Central memory CD8-positive, alpha-beta T cell (primary cell): ENCODE measurements around the gene AATF.
A peak's percentile ranks its signal among the peaks of the same experiment; 100 is the strongest.

Source experiments
- ATAC-seq: fragments of 150-1000 bp; cut with Tn5 transposase; replicated peaks from 2 replicates; pipeline ENCODE4 v1.10.0; 2022; ENCODE audit warnings: mild to moderate bottlenecking, moderate FRiP score, moderate number of reproducible peaks; ENCODE audit not compliant: poor library complexity, severe bottlenecking; ENCODE audit errors: extremely low read depth
- DNase-seq, 2 donors: peaks; one replicate each; pipeline ENCODE4 v3.0.0; 2021; ENCODE audit warnings: low spot score in 2 of 2
- H3K27ac Mint-ChIP-seq: one replicate; pipeline ENCODE4 v1.8.0; 2022; ENCODE audit warnings: low read depth, mild to moderate bottlenecking, moderate library complexity, mixed read lengths
- H3K27me3 Mint-ChIP-seq: one replicate; pipeline ENCODE4 v1.8.0; 2022; ENCODE audit warnings: mixed read lengths
- H3K36me3 Mint-ChIP-seq: one replicate; pipeline ENCODE4 v1.8.0; 2022; ENCODE audit warnings: mild to moderate bottlenecking, moderate library complexity, mixed read lengths; ENCODE audit not compliant: insufficient read depth
- H3K4me1 Mint-ChIP-seq: one replicate; pipeline ENCODE4 v1.8.0; 2022; ENCODE audit warnings: mixed read lengths
- H3K4me3 Mint-ChIP-seq: one replicate; pipeline ENCODE4 v1.8.0; 2022; ENCODE audit warnings: mild to moderate bottlenecking, moderate library complexity, mixed read lengths
- H3K9me3 Mint-ChIP-seq: one replicate; pipeline ENCODE4 v1.8.0; 2022; ENCODE audit warnings: mixed read lengths

AATF gene

GRCh38 chr17:37025847-37026530 lies 77.2 kb downstream of the AATF start:
- DNase-seq = no peak
- no peak overlapping the region for H3K27ac Mint-ChIP-seq

GRCh38 chr17:37026531-37026869 lies 77.7 kb downstream of the AATF start:
- Mint-ChIP-seq H3K27ac (no peak overlapping the region), H3K4me1 (peaks cover 23% of the 10 kb centered on the region), H3K27me3 (no peaks in the 10 kb centered on the region), H3K4me3 (no peak overlapping the region), H3K9me3 (no peaks in the 10 kb centered on the region), H3K36me3 (peaks cover 13% of the 10 kb centered on the region)
- DNase-seq (no peak), ATAC-seq (no peak)

More at GRCh38 chr17:37025847-37026530, 77.2 kb downstream of the AATF start:
- peaks cover 23% of the 10 kb centered on the region for H3K4me1 Mint-ChIP-seq
- H3K4me3 Mint-ChIP-seq = no peak overlapping the region
- H3K9me3 Mint-ChIP-seq = no peaks in the 10 kb centered on the region
- ATAC-seq = peak; percentile 64
- no peaks in the 10 kb centered on the region for H3K27me3 Mint-ChIP-seq
- peaks cover 12% of the 10 kb centered on the region for H3K36me3 Mint-ChIP-seq

- no peak for DNase-seq
- no peak overlapping the region for H3K27ac Mint-ChIP-seq
- H3K27me3 Mint-ChIP-seq = no peaks in the 10 kb centered on the region
- peaks cover 12% of the 10 kb centered on the region for H3K36me3 Mint-ChIP-seq
- ATAC-seq = no peak
- H3K9me3 Mint-ChIP-seq = no peaks in the 10 kb centered on the region
- H3K4me1 Mint-ChIP-seq = peaks cover 23% of the 10 kb centered on the region
- H3K4me3 Mint-ChIP-seq = no peak overlapping the region
These were observed 79.3 kb downstream of the AATF start for GRCh38 chr17:37028040-37028439.

- Mint-ChIP-seq H3K9me3 (no peaks in the 10 kb centered on the region), H3K27ac (no peak overlapping the region), H3K4me3 (no peak overlapping the region), H3K4me1 (peaks cover 6% of the 10 kb centered on the region), H3K36me3 (peaks cover 24% of the 10 kb centered on the region), H3K27me3 (no peaks in the 10 kb centered on the region)
- ATAC-seq (no peak), DNase-seq (no peak)
These were observed 82.8 kb downstream of the AATF start for GRCh38 chr17:37031493-37032083.

GRCh38 chr17:37037590-37038155 lies 88.9 kb downstream of the AATF start:
- H3K27ac Mint-ChIP-seq = no peak overlapping the region
- H3K36me3 Mint-ChIP-seq = peaks cover 23% of the 10 kb centered on the region
- no peak for DNase-seq
- ATAC-seq = no peak
- H3K4me3 Mint-ChIP-seq = no peak overlapping the region
- no peaks in the 10 kb centered on the region for H3K27me3 Mint-ChIP-seq
- peaks cover 22% of the 10 kb centered on the region for H3K4me1 Mint-ChIP-seq
- no peaks in the 10 kb centered on the region for H3K9me3 Mint-ChIP-seq

DNA sequence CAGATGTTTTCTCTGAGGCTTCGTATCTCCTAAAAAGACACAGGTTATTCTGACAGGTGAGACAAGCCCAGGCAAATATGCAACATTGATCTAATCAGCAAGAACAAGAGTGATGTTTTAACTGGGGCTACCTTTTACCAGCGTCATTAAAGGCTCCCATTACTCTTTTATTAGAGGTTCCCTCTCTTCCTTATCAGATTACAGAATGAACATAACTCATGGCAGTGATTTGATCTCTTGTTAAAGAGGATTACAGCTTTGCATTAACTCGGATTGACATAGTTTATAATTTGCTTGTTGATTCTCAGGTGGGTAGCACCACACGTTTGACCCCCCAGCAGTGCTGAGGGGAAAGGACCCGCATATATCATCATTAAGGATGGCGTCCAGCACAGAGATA lies 90.5 kb downstream of the AATF start:
- H3K4me1 Mint-ChIP-seq = peaks cover 28% of the 10 kb centered on the region
- H3K36me3 Mint-ChIP-seq = peaks cover 20% of the 10 kb centered on the region
- no peak overlapping the region for H3K4me3 Mint-ChIP-seq
- no peak for ATAC-seq
- no peaks in the 10 kb centered on the region for H3K27me3 Mint-ChIP-seq
- no peak overlapping the region for H3K27ac Mint-ChIP-seq
- no peaks in the 10 kb centered on the region for H3K9me3 Mint-ChIP-seq
- DNase-seq = no peak

- no peak overlapping the region for H3K27ac Mint-ChIP-seq
- ATAC-seq (no peak), DNase-seq (no peak)
- H3K4me1 Mint-ChIP-seq = peaks cover 22% of the 10 kb centered on the region
- H3K4me3 Mint-ChIP-seq = no peak overlapping the region
- H3K27me3 Mint-ChIP-seq = no peaks in the 10 kb centered on the region
- H3K36me3 Mint-ChIP-seq = peaks cover 12% of the 10 kb centered on the region
- H3K9me3 Mint-ChIP-seq = no peaks in the 10 kb centered on the region
These were observed 93.2 kb downstream of the AATF start for GRCh38 chr17:37041932-37042331.

- Mint-ChIP-seq H3K27ac (peak overlapping the region; percentile 6), H3K36me3 (peaks cover 16% of the 10 kb centered on the region), H3K4me3 (no peak overlapping the region), H3K27me3 (no peaks in the 10 kb centered on the region), H3K4me1 (peaks cover 22% of the 10 kb centered on the region), H3K9me3 (no peaks in the 10 kb centered on the region)
- no peak for DNase-seq
- no peak for ATAC-seq
These were observed 94.4 kb downstream of the AATF start for GRCh38 chr17:37043201-37043600.

DNA sequence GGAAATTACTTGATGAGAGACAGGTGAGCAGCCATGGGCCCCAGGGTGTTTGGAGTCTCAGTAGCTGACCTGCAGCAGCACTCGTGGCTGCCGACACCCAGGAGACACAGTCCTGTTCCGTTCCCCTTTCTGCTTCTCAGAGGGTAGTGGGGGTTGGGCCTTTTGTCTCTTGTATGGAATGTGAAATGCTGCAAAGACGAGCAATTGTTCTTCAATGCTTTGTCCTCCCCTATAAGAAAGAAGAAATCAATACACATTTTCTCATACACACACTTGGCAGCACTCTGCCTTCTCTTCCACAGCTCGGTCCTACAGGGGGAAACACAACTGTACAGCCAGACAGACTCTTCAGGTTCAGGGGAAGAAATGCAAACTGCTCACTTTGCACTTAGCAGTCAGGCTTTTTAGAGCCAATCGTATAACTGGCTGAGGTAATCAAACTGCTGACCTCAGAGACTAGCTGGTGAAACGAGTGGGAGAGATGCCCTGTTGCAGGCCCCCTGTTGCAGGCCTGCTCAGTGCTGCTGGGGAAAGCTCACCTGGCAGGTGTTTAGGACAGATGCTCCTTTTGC lies 96.7 kb downstream of the AATF start:
- Mint-ChIP-seq H3K4me3 (no peak overlapping the region), H3K9me3 (no peaks in the 10 kb centered on the region), H3K4me1 (peaks cover 15% of the 10 kb centered on the region), H3K27me3 (no peaks in the 10 kb centered on the region), H3K36me3 (peaks cover 12% of the 10 kb centered on the region), H3K27ac (no peak overlapping the region)
- DNase-seq (no peak), ATAC-seq (no peak)

GRCh38 chr17:37047631-37048104 lies 98.9 kb downstream of the AATF start:
- H3K36me3 Mint-ChIP-seq = peaks cover 15% of the 10 kb centered on the region
- H3K4me1 Mint-ChIP-seq = peaks cover 15% of the 10 kb centered on the region
- DNase-seq = peak; percentile 59 to 62
- no peaks in the 10 kb centered on the region for H3K27me3 Mint-ChIP-seq
- ATAC-seq = peak; percentile 79
- peak overlapping the region; percentile 73 for H3K27ac Mint-ChIP-seq
- H3K9me3 Mint-ChIP-seq = no peaks in the 10 kb centered on the region
- H3K4me3 Mint-ChIP-seq = no peak overlapping the region

DNA sequence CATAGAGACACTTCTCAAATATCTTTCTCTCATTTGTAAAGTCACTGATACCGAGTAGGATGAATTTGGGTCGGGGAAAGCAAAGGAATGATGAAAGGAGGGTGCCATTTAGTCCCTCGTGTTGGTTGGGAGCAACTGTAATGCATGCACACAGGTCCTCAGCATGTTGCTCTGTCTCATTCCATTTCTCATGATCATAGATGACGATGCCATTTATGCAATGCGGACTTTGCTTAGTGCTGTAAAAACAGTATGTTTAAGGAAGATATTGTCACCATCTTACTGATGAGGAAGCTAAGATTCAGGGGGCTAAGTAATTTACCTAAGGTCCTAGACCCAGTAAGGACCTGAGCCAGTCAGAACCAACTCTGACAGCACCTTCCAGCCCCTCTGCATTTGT lies 100.1 kb downstream of the AATF start:
- Mint-ChIP-seq H3K36me3 (peaks cover 13% of the 10 kb centered on the region), H3K27me3 (no peaks in the 10 kb centered on the region), H3K4me1 (peaks cover 9% of the 10 kb centered on the region)

GRCh38 chr17:37050920-37051319 lies 102.2 kb downstream of the AATF start:
- peaks cover 11% of the 10 kb centered on the region for H3K36me3 Mint-ChIP-seq
- H3K4me3 Mint-ChIP-seq = no peak overlapping the region
- no peak for ATAC-seq

More for the DNA sequence above, 100.1 kb downstream of the AATF start:
- DNase-seq (no peak), ATAC-seq (no peak)
- H3K4me3 Mint-ChIP-seq = no peak overlapping the region
- no peaks in the 10 kb centered on the region for H3K9me3 Mint-ChIP-seq
- no peak overlapping the region for H3K27ac Mint-ChIP-seq

GRCh38 chr17:37051381-37051780 lies 102.6 kb downstream of the AATF start:
- no peak for ATAC-seq
- no peak overlapping the region for H3K27ac Mint-ChIP-seq
- no peak for DNase-seq
- no peak overlapping the region for H3K4me3 Mint-ChIP-seq
- peaks cover 9% of the 10 kb centered on the region for H3K4me1 Mint-ChIP-seq
- H3K27me3 Mint-ChIP-seq = no peaks in the 10 kb centered on the region
- H3K36me3 Mint-ChIP-seq = peaks cover 11% of the 10 kb centered on the region
- no peaks in the 10 kb centered on the region for H3K9me3 Mint-ChIP-seq

More at GRCh38 chr17:37050920-37051319, 102.2 kb downstream of the AATF start:
- Mint-ChIP-seq H3K4me1 (peaks cover 9% of the 10 kb centered on the region), H3K27me3 (no peaks in the 10 kb centered on the region), H3K27ac (no peak overlapping the region), H3K9me3 (no peaks in the 10 kb centered on the region)
- DNase-seq = no peak
